ENCODE data around the gene LRRTM3.

DNA sequence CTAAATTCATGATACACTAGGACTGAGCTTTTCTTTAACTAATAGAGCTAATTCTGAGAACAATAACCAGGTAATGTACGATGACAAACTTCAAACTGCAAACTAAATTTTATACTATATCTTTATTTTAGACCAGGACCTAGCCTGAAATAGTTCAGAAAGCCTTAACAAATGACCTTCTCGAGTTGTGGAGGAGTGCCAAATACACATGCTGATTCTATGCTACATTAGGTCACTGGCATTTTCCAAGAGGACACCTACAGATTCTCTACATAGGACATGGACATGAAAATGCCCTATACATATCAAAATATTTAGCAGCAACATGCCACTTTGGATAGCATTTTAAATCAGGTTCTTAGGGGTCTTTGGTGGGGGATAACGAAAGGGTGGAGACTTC is 44.0 kb upstream of the LRRTM3 start:
- TF ChIP-seq POLR2A (IDR thresholded peaks at IDR 0.05), result no peak
- TF ChIP-seq, protein P1, sequence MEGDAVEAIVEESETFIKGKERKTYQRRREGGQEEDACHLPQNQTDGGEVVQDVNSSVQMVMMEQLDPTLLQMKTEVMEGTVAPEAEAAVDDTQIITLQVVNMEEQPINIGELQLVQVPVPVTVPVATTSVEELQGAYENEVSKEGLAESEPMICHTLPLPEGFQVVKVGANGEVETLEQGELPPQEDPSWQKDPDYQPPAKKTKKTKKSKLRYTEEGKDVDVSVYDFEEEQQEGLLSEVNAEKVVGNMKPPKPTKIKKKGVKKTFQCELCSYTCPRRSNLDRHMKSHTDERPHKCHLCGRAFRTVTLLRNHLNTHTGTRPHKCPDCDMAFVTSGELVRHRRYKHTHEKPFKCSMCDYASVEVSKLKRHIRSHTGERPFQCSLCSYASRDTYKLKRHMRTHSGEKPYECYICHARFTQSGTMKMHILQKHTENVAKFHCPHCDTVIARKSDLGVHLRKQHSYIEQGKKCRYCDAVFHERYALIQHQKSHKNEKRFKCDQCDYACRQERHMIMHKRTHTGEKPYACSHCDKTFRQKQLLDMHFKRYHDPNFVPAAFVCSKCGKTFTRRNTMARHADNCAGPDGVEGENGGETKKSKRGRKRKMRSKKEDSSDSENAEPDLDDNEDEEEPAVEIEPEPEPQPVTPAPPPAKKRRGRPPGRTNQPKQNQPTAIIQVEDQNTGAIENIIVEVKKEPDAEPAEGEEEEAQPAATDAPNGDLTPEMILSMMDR (IDR thresholded peaks at IDR 0.05), result no peak

Measured in adrenal gland (tissue), 5 donors.